Tibial nerve (tissue), 4 donors: ENCODE results near the gene CCNF. TPM values are rescaled to one million over a fixed set of nuclear protein-coding genes. Genes with fewer than 3 reads are reported as not detected.

Experiments
- DNase-seq, 2 donors: peaks; one replicate each; pipeline ENCODE4 v3.0.0-alpha.2; 2019; ENCODE audit warnings: low spot score in 2 of 2
- H3K27ac ChIP-seq, 4 donors: fragments of 200-600 bp; sonication (generic) in 3 of 4; one replicate each; pipeline ENCODE4 v1.5.1; 2017 to 2019; ENCODE audit warnings: mild to moderate bottlenecking in 1 of 4
- H3K27me3 ChIP-seq, 2 donors: fragments of 200-600 bp; sonication (generic) in 1 of 2; one replicate each; pipeline versions ENCODE4 v1.5.1 to v1.6.0; 2017 to 2019
- H3K36me3 ChIP-seq, 3 donors: fragments of 200-600 bp; sonication (generic); one replicate each; pipeline ENCODE4 v1.5.1; 2018 to 2019
- H3K4me1 ChIP-seq, 4 donors: fragments of 200-600 bp; sonication (generic) in 3 of 4; one replicate each; pipeline ENCODE4 v1.5.1; 2017 to 2019
- H3K4me3 ChIP-seq, 4 donors: fragments of 200-600 bp; sonication (generic) in 3 of 4; one replicate each; pipeline ENCODE4 v1.5.1; 2017 to 2019; ENCODE audit warnings: mild to moderate bottlenecking in 1 of 4, moderate library complexity in 1 of 4
- H3K9me3 ChIP-seq, 4 donors: fragments of 200-600 bp; sonication (generic) in 3 of 4; one replicate each; pipeline ENCODE4 v1.5.1; 2017 to 2019
- EP300 ChIP-seq, 2 donors: sonication (generic); formaldehyde crosslinking; IDR thresholded peaks; one replicate each; pipeline ENCODE4 v1.6.1; 2017; ENCODE audit warnings: antibody characterized with exemption in 2 of 2, mild to moderate bottlenecking in 1 of 2
- POLR2A ChIP-seq, 2 donors: fragments of 450-650 bp; IDR thresholded peaks; one replicate each; pipeline ENCODE4 v1.6.1; 2017; ENCODE audit warnings: antibody characterized with exemption in 2 of 2, mild to moderate bottlenecking in 2 of 2, moderate library complexity in 2 of 2
- WGBS, 2 donors: methylation state at CpG; one replicate each; pipeline ENCODE4 v1.1.5; 2018; 5-methylcytosine and 5-hydroxymethylcytosine counted together
- total RNA-seq, 4 donors: library from RNA; depleted of rRNA; stranded (reverse); fragments of >200 nt; gene quantifications; one replicate each; pipeline ENCODE4 v1.1.0, GENCODE V29; 2016
- TF ChIP-seq, protein P1 (sequence below), 5 experiments: fragments of 200-600 bp in 3 of 5; fragments of 450-650 bp in 2 of 5; sonication (generic) in 3 of 5; IDR thresholded peaks; one replicate each; pipeline ENCODE4 v1.5.1; 2016 to 2019; ENCODE audit warnings: antibody characterized with exemption in 5 of 5, mild to moderate bottlenecking in 3 of 5, moderate library complexity in 2 of 5

Gene CCNF
- total RNA-seq, 4 donors from 2014 or later: 1.6 to 3.0 (median 2.0) TPM

DNA sequence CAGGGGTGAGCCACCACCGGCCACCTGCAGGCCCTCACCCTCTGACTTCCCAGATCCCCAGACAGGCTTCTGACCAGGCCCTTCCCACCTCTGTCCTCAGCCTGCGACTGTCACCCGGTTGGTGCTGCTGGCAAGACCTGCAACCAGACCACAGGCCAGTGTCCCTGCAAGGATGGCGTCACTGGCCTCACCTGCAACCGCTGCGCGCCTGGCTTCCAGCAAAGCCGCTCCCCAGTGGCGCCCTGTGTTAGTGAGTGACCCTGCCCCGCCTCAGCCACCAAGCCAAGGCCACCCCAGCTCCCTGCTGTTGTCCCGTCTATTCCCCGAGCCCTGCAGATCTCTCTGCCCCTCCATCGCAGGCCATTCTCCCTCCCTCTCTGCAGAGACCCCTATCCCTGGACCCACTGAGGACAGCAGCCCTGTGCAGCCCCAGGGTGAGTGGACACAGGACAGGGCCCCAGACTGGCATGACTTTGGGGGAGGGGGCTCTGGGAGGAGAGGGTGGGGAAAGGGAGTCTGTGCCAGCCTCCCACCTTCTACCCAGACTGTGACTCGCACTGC, 43.7 kb downstream of the CCNF start:
- TF ChIP-seq, protein P1, sequence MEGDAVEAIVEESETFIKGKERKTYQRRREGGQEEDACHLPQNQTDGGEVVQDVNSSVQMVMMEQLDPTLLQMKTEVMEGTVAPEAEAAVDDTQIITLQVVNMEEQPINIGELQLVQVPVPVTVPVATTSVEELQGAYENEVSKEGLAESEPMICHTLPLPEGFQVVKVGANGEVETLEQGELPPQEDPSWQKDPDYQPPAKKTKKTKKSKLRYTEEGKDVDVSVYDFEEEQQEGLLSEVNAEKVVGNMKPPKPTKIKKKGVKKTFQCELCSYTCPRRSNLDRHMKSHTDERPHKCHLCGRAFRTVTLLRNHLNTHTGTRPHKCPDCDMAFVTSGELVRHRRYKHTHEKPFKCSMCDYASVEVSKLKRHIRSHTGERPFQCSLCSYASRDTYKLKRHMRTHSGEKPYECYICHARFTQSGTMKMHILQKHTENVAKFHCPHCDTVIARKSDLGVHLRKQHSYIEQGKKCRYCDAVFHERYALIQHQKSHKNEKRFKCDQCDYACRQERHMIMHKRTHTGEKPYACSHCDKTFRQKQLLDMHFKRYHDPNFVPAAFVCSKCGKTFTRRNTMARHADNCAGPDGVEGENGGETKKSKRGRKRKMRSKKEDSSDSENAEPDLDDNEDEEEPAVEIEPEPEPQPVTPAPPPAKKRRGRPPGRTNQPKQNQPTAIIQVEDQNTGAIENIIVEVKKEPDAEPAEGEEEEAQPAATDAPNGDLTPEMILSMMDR (IDR thresholded peaks at IDR 0.05): no peak
- H3K4me1 ChIP-seq: peaks cover 0 to 74% (median 46%) of the 10 kb centered on the region in 4 donors
- WGBS, 2 donors: 88 to 89% methylated on average over 11 to 14 of the region's 14 CpGs
- H3K4me3 ChIP-seq: peak overlapping the region in 1 of 4 donors; percentile 79
- H3K36me3 ChIP-seq: no peaks in the 10 kb centered on the region
- peaks cover 0 to 52% of the 10 kb centered on the region in 2 donors for H3K27me3 ChIP-seq
- H3K9me3 ChIP-seq: no peaks in the 10 kb centered on the region
- H3K27ac ChIP-seq: no peak overlapping the region
- no peak for DNase-seq

DNA sequence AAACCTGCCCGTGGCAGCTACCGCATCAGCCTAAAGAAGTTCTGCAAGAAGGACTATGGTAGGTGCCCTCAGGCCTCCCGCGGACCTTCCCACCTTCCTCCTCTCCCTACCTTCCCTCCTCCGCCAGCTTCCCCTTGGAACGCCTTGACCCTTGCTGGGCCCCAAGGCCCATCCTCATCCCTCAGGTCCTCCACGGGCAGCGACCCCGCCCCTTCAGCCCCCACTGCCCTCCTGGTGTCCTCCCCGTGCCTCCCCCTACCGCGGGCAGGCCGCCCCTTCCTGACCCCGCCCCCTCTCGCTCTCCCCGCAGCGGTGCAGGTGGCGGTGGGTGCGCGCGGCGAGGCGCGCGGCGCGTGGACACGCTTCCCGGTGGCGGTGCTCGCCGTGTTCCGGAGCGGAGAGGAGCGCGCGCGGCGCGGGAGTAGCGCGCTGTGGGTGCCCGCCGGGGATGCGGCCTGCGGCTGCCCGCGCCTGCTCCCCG, 44.2 kb downstream of the CCNF start:
- H3K4me3 ChIP-seq: peak overlapping the region in 2 of 4 donors; percentile 21 to 79
- H3K4me1 ChIP-seq: peaks cover 0 to 69% (median 40%) of the 10 kb centered on the region in 4 donors
- peaks cover 0 to 48% of the 10 kb centered on the region in 2 donors for H3K27me3 ChIP-seq

DNA sequence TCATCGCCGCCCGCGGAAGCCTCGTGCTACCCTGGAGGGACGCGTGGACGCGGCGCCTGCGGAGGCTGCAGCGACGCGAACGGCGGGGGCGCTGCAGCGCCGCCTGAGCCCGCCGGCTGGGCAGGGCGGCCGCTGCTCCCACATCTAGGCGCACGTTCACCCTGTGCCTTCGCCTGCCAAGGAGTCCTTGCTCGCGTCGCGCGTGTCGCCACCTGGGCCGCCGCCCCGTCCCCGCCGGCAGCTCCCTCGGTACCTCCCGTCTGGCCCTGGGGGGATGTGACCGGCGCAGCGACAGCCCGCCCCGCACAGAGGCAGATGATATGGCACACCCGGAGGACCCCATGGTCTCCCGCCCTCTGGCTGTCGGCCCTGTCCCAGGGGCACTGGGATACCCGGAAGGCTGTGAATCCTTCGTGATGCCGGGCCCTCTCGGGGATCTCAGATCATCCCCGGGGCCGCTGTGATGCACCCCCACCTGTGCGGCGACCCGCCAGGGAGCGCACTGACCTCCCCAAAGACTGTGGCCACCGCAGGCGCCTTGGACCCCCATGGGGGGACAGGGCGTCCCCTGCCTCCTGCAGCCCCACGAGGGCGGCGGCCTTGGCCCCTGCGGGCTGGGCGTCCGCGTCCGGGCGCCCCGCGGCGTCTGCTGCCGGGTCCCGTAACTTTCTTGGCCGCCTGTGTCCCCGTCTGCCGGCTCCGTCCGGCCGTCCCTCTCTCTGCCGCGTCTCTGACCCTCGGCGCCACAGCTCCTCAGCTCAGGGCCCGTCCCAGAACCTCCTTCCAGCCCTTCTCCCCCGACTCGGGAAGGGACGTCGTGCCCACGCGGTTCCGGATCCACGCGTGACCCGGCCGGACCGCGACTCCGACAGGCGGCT, 45.0 kb downstream of the CCNF start:
- peaks cover 0 to 2% (median 0%) of the 10 kb centered on the region in 3 donors for H3K36me3 ChIP-seq
- peaks cover 0 to 61% (median 33%) of the 10 kb centered on the region in 4 donors for H3K4me1 ChIP-seq
- DNase-seq: no peak
- H3K27me3 ChIP-seq: peaks cover 0 to 41% of the 10 kb centered on the region in 2 donors
- 0% methylated on average over 10 to 55 of the region's 100 CpGs for WGBS, 2 donors
- peak overlapping the region; percentile 72 to 87 (median 83) for H3K27ac ChIP-seq
- TF ChIP-seq, protein P1 (IDR thresholded peaks at IDR 0.05): peak in 4 of 5 experiments; percentile 34 to 68 (median 48)
- no peak for TF ChIP-seq EP300 (IDR thresholded peaks at IDR 0.05)
- peak overlapping the region; percentile 67 to 79 (median 69) for H3K4me3 ChIP-seq
- H3K9me3 ChIP-seq: no peaks in the 10 kb centered on the region

More for the DNA sequence above, 44.2 kb downstream of the CCNF start:
- no peaks in the 10 kb centered on the region for H3K36me3 ChIP-seq
- DNase-seq: no peak
- WGBS, 2 donors: 9 to 25% methylated on average over 10 to 40 of the region's 49 CpGs
- no peak overlapping the region for H3K27ac ChIP-seq
- TF ChIP-seq EP300 (IDR thresholded peaks at IDR 0.05) (no peak), POLR2A (IDR thresholded peaks at IDR 0.05) (no peak)
- TF ChIP-seq, protein P1 (IDR thresholded peaks at IDR 0.05): no peak
- no peaks in the 10 kb centered on the region for H3K9me3 ChIP-seq

DNA sequence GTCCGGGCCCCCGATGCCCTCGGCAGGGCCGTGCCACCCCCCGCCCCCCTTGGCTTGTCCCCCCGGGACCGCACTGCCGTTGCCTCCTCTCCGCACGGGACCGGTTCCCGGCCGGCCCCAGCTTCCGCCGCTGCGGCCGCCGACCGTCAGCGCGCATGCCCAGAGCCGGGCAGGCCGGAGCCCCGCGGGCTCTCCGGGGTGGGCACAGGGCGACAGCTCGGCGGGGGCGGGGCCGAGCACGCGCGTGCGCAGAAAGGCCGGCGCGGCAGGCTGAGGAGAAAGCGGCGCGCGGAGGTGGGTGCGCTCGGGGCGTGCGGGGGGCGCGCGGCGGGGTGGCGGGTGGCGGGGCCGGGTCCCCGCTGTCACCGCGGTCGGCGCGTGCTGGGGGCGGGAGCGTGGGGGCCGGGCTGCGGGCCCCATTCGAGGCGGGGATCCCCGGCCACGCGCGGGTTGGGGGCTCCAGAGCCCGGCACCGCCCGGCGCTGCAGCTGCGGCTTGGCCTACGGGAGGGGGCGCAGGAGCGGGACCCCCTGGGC, 45.7 kb downstream of the CCNF start, which contains the start of gene TBC1D24:
Gene TBC1D24 (plus strand): TSS at position 251 of the 536 bp plus-strand sequence. CDS start 21,022 bp downstream, outside the sequence.
- H3K9me3 ChIP-seq: no peaks in the 10 kb centered on the region
- TF ChIP-seq, protein P1 (IDR thresholded peaks at IDR 0.05): no peak
- TF ChIP-seq EP300 (IDR thresholded peaks at IDR 0.05) (peak in 1 of 2 donors; percentile 69), POLR2A (IDR thresholded peaks at IDR 0.05) (peak; percentile 47 to 69)
- H3K4me1 ChIP-seq: peaks cover 0 to 54% (median 30%) of the 10 kb centered on the region in 4 donors
- H3K27ac ChIP-seq: peak within 1 kb of the TSS; percentile 72 to 87 (median 83)
- peaks cover 0 to 7% (median 0%) of the 10 kb centered on the region in 3 donors for H3K36me3 ChIP-seq
- H3K27me3 ChIP-seq: peaks cover 0 to 34% of the 10 kb centered on the region in 2 donors
- peak; percentile 71 to 76 for DNase-seq
- peak within 1 kb of the TSS; percentile 67 to 79 (median 69) for H3K4me3 ChIP-seq
- WGBS, 2 donors: 0% methylated on average over 29 of the region's 77 CpGs; no CpG with 5 or more reads in 1 of the 2 donors
